SIG-M5 treated with dmso at 0.1 percent for 504 hours (cell line): Measurements from ENCODE around the gene ARHGDIB.
A peak's percentile ranks its signal among the peaks of the same experiment; 100 is the strongest.

Experiments used
- DNase-seq: peaks from one replicate; lab custom pipeline; 2025; ENCODE audit not compliant: unreplicated experiment; lab: John Stamatoyannopoulos, UW

The ARHGDIB gene

GRCh38 chr12:14956905-14957304, 4.5 kb downstream of the ARHGDIB start:
- no peak for DNase-seq

DNA sequence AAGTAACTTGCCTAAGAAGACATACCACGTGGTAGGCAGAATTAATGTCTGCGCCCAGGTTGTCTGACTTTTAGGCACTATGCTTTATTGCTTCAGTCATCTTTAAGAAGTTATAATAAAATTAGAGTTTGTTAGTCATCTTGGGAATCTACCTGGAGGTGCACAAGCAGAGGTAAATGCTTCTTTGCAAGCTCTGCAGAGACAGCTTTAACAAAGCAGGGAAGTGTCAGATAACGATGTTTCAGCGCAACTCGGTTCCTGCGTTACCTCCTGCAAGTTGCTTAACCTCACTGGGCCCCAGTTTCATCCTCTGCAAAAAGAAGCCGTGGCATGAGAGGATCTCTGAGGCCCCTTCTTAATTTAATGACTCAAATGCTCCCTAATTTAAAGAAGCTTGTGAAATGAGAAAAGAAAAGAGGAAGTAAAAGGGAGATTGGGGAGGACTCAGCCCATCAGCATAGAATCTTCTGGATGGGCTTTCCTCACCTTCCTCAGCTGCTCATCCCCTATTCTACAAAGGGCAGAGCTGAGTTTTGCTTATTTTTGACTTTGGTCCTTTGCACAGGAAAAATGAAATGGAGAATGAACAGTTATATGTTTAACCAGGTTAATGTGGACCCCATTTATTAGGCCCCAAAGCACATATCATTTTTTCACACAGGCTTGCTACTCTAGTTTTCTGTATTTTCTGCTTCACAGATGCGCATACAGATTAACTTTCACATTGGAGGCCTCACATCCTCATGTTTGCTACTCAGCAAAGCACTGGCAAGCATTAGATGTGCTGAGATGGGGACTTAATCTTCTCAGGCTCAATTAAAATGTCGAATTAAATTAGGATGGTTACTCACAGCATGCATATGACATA, 5.1 kb downstream of the ARHGDIB start:
- peak; percentile 99 for DNase-seq

- peak; percentile 64 for DNase-seq
These were observed 7.1 kb downstream of the ARHGDIB start for GRCh38 chr12:14954269-14954668.

GRCh38 chr12:14953752-14954151, 7.6 kb downstream of the ARHGDIB start:
- DNase-seq, result no peak

- DNase-seq, result peak; percentile 91
These were observed 9.0 kb downstream of the ARHGDIB start for GRCh38 chr12:14952299-14952921.

DNA sequence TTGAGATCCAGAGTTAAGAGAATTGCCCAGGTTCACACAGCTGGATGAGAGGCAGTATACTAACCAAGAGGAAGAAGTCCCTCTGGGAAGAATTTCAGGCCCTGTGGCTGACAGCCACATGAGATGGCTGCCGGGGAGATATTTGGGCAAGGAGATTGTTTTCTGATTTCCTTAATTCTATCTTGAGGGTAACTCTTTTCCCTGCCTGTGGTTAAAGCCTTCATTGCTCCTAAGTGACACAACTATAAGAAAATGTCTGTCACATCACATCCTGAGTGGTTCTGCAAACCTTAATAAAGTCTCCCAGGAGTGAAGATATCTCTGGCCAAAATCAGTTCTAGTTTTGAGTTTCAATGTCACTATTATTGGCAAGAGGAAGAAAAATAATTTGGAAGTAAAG, 9.6 kb downstream of the ARHGDIB start:
- DNase-seq, result no peak

GRCh38 chr12:14950982-14951746, 10.2 kb downstream of the ARHGDIB start:
- DNase-seq, result no peak

- no peak for DNase-seq
These were observed 11.0 kb downstream of the ARHGDIB start for GRCh38 chr12:14950421-14950820.

DNA sequence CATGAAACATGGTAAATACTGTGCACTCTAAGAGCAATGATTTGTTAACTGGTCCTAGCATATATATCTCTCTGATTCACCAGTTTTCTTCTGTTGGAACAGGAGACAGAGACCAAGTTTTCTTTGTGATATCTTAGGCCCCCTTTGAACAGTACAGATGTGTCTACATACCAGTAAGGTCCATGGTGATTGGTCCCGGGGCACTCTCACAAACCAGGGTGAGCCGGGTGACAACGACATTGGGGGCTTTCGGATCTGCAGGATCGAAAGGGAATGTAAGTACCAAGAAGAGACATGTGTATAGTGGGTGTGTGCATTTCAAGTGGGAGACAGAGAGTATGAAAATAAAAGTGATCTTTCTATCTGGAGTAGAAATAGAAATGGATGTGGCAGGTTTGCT, 11.8 kb downstream of the ARHGDIB start:
- no peak for DNase-seq

GRCh38 chr12:14948672-14949071, 12.7 kb downstream of the ARHGDIB start:
- DNase-seq, result peak; percentile 96

DNA sequence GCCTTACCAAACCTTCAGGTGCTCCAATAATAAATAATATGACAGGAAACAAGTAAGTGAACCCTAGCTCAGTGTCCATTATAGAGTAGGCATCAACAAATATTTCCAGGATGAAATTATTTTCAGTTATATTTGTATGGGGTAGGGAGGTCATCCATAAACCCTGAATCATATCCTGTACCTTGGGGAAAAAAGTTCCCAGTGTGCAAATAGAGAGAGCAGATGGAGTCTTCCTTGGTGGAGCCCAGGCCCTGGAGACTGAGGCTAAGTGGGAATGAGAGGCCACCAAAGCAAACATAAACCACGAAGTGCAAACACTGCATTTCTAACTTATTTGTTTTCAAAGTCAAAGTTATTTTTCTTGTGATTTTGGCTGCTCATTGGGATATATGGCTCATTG, 14.5 kb downstream of the ARHGDIB start:
- DNase-seq, result no peak

GRCh38 chr12:14946162-14946561, 15.2 kb downstream of the ARHGDIB start:
- no peak for DNase-seq

GRCh38 chr12:14942196-14942931, 19.0 kb downstream of the ARHGDIB start:
- DNase-seq, result no peak

- no peak for DNase-seq
These were observed 20.0 kb downstream of the ARHGDIB start for GRCh38 chr12:14941369-14941768.

DNA sequence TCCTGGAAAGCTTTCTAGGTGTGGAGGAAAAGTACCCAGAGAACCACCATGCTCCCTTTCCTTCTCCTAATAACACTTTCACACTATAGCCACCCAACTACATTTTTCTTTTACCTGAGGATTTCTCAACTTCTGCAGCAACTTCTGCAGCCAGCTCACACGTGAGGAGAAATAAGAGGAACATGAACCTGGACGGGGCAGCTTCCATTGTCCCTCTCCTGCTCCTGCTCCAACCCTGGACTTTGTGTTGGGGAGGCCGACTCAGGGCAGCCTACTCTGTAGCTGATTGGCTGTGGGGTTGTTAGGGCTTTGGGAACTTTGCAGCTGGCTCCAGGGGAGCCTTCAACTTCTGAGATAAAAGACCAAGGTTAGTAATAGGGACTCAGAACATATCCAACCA, 23.1 kb downstream of the ARHGDIB start, which contains the start of gene ERP27:
TSS of gene ERP27 (minus strand) at position 237 of the 400 bp plus-strand sequence. CDS start at position 208, 29 bp downstream.
- no peak for DNase-seq

DNA sequence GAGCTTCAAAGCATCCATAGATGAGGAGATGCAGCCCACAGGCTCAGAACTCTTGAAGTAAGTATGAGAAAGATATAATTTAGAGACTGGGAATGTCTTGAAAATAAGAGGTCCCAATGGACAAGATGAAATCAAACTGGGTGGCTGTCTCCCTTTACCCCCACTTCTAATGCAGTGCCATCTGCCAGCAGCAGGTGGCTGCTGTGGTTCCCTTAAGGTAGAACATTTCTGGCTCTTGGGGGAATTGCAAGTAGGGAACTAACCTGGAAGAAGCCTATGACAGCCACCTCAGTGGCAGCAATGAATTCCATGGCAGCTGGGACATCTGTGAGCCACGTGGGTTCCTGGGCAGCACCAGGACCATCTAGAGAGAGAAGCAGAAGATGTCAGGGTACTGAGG, 23.7 kb downstream of the ARHGDIB start:
- DNase-seq, result no peak

DNA sequence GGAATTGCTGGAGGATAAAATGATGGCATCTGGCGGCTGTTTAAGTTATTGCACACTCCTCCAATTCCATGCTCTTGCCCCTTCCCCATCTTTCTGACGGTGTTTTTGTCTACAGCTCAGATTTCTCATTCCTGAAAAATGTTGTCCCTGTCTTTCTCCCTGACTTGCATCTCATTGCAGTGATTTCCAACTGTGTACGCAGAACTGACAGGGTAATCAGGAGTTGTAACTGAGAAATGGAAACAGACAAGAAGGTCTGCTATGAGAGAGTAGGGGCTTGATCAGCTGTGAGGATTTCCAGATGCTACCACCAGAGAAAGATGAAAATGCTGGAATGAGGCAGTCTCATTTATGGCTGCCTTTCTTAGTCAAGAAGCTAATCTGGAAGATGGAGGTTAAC, 24.4 kb downstream of the ARHGDIB start:
- no peak for DNase-seq

DNA sequence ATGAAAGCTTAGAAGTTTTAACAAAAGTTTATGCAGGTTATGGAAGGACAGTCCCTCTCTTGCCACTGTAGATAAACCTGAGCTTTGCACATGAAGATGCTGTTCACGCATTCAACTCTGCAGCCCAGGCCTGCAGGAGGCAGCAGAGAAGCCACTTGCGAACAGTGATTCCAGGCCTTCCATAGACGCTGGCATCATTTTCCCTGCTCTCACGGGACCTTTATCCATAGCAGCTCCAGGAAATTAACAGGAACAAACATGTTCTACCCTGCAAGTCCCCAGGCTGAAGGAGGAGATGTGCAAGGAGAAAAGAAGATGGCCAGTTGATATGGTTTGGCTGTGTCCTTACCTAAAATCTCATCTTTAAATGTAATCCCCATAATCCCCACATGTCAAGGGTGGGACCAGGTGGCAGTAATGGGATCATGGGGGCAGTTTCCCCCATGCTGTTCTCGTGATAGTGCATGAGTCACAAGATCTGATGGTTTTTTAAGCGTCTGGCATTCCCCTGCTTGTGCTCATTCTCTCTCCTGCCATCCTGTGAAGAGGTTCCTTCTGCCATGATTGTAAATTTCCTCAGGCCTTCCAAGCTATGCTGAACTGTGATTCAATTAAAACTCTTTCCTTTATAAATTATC, 25.1 kb downstream of the ARHGDIB start:
- DNase-seq, result no peak

- DNase-seq, result no peak
These were observed 26.4 kb downstream of the ARHGDIB start for GRCh38 chr12:14935031-14935430.

DNA sequence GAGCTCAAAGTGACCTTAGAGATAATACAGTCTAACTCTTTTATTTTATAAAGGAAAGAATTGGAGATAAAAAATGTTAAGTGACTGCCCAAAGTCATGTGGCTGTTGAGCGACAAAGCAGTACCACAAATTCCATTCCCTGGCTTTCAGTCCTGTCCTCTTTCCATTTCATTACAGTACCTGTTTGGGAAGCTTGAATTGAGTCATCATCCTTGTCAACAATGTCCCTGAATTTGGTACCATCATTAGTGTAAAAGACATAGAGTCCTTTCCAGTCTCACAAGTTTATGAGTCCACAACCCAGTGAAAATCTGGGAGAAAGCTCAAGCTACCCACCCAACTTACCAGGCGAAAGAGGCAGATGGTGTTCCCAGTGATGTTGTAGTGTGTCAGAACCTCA, 26.9 kb downstream of the ARHGDIB start:
- no peak for DNase-seq
